Transverse colon (tissue), 4 donors: ENCODE measurements around the gene ETHE1. TPM values are rescaled to one million over a fixed set of nuclear protein-coding genes. Genes with fewer than 3 reads are reported as not detected.

Experiments used
- DNase-seq: peaks from one replicate; pipeline ENCODE4 v3.0.0-alpha.2; 2019
- H3K27ac ChIP-seq, 4 donors: fragments of 200-600 bp; sonication (generic); 2 replicates each; pipeline ENCODE4 v1.5.1; 2016 to 2018; ENCODE audit warnings: inconsistent platforms in 4 of 4
- H3K27me3 ChIP-seq: fragments of 200-600 bp; sonication (generic); 2 replicates; pipeline ENCODE4 v1.5.1; 2017; ENCODE audit warnings: inconsistent platforms
- H3K36me3 ChIP-seq, 4 donors: fragments of 200-600 bp; sonication (generic); 2 replicates each; pipeline ENCODE4 v1.5.1; 2017 to 2019; ENCODE audit warnings: inconsistent platforms in 4 of 4
- H3K4me1 ChIP-seq, 4 donors: fragments of 200-600 bp; sonication (generic); 2 replicates each; pipeline ENCODE4 v1.5.1; 2017 to 2020; ENCODE audit warnings: inconsistent platforms in 4 of 4
- H3K4me3 ChIP-seq, 4 donors: fragments of 200-600 bp; sonication (generic); 1 replicate in 1 of 4; 2 replicates in 3 of 4; pipeline versions ENCODE4 v1.5.1 to v1.6.1; 2017 to 2019; ENCODE audit warnings: inconsistent platforms in 4 of 4
- H3K9me3 ChIP-seq, 2 donors: fragments of 200-600 bp; sonication (generic); 2 replicates each; pipeline ENCODE4 v1.5.1; 2017 to 2019; ENCODE audit warnings: inconsistent platforms in 2 of 2
- EP300 ChIP-seq: sonication (generic); formaldehyde crosslinking; IDR thresholded peaks from one replicate; pipeline ENCODE4 v1.6.1; 2017; ENCODE audit warnings: antibody characterized with exemption, low read depth
- POLR2A ChIP-seq: fragments of 450-650 bp; IDR thresholded peaks from one replicate; pipeline ENCODE4 v1.6.1; 2016; ENCODE audit warnings: antibody characterized with exemption, mild to moderate bottlenecking, moderate library complexity
- POLR2AphosphoS5 ChIP-seq, 3 donors: sonication (generic); formaldehyde crosslinking; IDR thresholded peaks; one replicate each; pipeline ENCODE4 v1.6.1; 2016; ENCODE audit warnings: antibody characterized with exemption in 3 of 3
- WGBS, 2 donors: methylation state at CpG; one replicate each; pipeline ENCODE4 v1.1.5; 2018; ENCODE audit warnings: low coverage in 1 of 2; 5-methylcytosine and 5-hydroxymethylcytosine counted together
- in situ Hi-C, 4 donors: fragments of 200-750 bp; cut with MboI; loops; one replicate each; pipeline versions ENCODE4 v1.15.0 to v1.15.1; 2017; ENCODE audit warnings: low sequenced_read_pairs in 3 of 4, low pct_ligation_motif_present in 1 of 4, low pct_unique_long_range_greater_than_20kb in 1 of 4
- intact Hi-C: fragments of 100-400 bp; cut with DNase I; formaldehyde crosslinking; loops from one replicate; pipeline ENCODE4 v1.15.1; 2023; ENCODE audit warnings: low total_unique reads
- total RNA-seq, 4 donors: library from RNA; depleted of rRNA; stranded (reverse); fragments of >200 nt; gene quantifications; one replicate each; pipeline ENCODE4 v1.1.0, GENCODE V29; 2016
- TF ChIP-seq, protein P1 (sequence below), 5 experiments: fragments of 200-600 bp in 3 of 5; fragments of 450-650 bp in 2 of 5; sonication (generic) in 3 of 5; IDR thresholded peaks; 1 replicate in 2 of 5; 2 replicates in 3 of 5; pipeline ENCODE4 v1.5.1; 2016 to 2017; ENCODE audit warnings: antibody characterized with exemption in 5 of 5, inconsistent platforms in 3 of 5, mild to moderate bottlenecking in 2 of 5, moderate library complexity in 1 of 5

The ETHE1 gene
- total RNA-seq, 4 donors from 2014 or later = 438 to 667 (median 458) TPM

- H3K27ac ChIP-seq = no peak overlapping the region
- in situ Hi-C loops = no loop called here
- no peak for TF ChIP-seq POLR2A
- TF ChIP-seq EP300 = no peak
- TF ChIP-seq POLR2AphosphoS5 (IDR thresholded peaks at IDR 0.05) = no peak
- TF ChIP-seq, protein P1, sequence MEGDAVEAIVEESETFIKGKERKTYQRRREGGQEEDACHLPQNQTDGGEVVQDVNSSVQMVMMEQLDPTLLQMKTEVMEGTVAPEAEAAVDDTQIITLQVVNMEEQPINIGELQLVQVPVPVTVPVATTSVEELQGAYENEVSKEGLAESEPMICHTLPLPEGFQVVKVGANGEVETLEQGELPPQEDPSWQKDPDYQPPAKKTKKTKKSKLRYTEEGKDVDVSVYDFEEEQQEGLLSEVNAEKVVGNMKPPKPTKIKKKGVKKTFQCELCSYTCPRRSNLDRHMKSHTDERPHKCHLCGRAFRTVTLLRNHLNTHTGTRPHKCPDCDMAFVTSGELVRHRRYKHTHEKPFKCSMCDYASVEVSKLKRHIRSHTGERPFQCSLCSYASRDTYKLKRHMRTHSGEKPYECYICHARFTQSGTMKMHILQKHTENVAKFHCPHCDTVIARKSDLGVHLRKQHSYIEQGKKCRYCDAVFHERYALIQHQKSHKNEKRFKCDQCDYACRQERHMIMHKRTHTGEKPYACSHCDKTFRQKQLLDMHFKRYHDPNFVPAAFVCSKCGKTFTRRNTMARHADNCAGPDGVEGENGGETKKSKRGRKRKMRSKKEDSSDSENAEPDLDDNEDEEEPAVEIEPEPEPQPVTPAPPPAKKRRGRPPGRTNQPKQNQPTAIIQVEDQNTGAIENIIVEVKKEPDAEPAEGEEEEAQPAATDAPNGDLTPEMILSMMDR (IDR thresholded peaks at IDR 0.05) = no peak
- peaks cover 0 to 10% (median 4%) of the 10 kb centered on the region in 4 donors for H3K4me1 ChIP-seq
- no peak overlapping the region for H3K4me3 ChIP-seq
- WGBS, 2 donors = 94% methylated on average over 7 of the region's 7 CpGs; no CpG with 5 or more reads in 1 of the 2 donors
- H3K36me3 ChIP-seq = peaks cover 0 to 15% (median 2%) of the 10 kb centered on the region in 4 donors
- intact Hi-C loops = no loop called here
- H3K9me3 ChIP-seq = no peaks in the 10 kb centered on the region
- no peaks in the 10 kb centered on the region for H3K27me3 ChIP-seq
- DNase-seq = no peak
These were observed 30.0 kb downstream of the ETHE1 start for GRCh38 chr19:43496960-43497359.

DNA sequence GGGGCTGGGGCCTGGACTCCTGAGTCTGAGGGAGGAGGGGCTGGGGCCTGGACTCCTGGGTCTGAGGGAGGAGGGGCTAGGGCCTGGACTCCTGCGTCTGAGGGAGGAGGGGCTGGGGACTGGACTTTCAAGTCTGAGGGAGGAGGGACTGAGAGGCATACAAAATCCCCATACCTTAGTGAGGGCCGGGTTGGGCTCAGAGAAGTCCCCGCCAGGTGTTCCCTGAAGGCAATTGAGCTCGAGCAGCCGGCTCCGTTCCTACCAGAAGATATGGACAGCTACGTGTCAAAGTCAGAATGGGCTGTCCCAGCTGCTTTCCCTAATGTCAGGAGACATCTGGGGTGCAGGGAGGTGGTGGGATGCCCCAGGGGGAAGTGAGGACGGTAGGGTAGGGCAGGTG is 31.9 kb downstream of the ETHE1 start:
- Histone ChIP-seq H3K4me1 (peaks cover 0 to 9% (median 2%) of the 10 kb centered on the region in 4 donors), H3K27ac (no peak overlapping the region), H3K27me3 (no peaks in the 10 kb centered on the region), H3K36me3 (peaks cover 0 to 15% (median 2%) of the 10 kb centered on the region in 4 donors), H3K9me3 (no peaks in the 10 kb centered on the region), H3K4me3 (no peak overlapping the region)
- 71 to 100% methylated on average over 1 to 4 of the region's 8 CpGs for WGBS, 2 donors
- DNase-seq = no peak
- intact Hi-C loops (no loop called here), in situ Hi-C loops (no loop called here)
- TF ChIP-seq POLR2A (no peak), POLR2AphosphoS5 (IDR thresholded peaks at IDR 0.05) (no peak), EP300 (no peak)
- TF ChIP-seq, protein P1 (IDR thresholded peaks at IDR 0.05) = no peak

DNA sequence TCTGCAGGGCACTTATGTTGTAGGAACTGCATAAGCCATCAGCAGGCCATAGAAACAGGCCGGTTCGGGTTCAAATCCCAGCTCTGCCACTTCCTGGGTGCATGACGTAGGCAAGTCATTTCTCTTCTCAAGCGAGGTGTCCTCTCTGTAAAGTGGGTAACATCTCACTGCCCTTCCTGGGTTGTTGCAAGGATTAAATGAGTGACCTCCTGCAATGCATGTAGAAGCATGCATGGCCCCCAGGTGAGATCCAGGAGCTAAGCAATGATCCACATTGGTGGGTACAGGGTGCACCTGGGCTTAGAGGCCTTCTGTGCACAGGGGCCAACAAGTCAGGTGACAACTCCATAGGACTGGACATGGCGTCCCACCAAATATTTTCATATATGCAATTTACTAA is 36.2 kb downstream of the ETHE1 start:
- peaks cover 0 to 4% (median 0%) of the 10 kb centered on the region in 4 donors for H3K36me3 ChIP-seq
- H3K27me3 ChIP-seq = no peaks in the 10 kb centered on the region
- 83 to 89% methylated on average over 3 to 5 of the region's 5 CpGs for WGBS, 2 donors
- TF ChIP-seq, protein P1 (IDR thresholded peaks at IDR 0.05) = no peak
- TF ChIP-seq POLR2A = no peak
- TF ChIP-seq POLR2AphosphoS5 (IDR thresholded peaks at IDR 0.05) = no peak
- no peak for TF ChIP-seq EP300
- H3K27ac ChIP-seq = no peak overlapping the region
- in situ Hi-C loops = no loop called here
- H3K4me3 ChIP-seq = no peak overlapping the region
- no peaks in the 10 kb centered on the region for H3K9me3 ChIP-seq
- H3K4me1 ChIP-seq = no peaks in the 10 kb centered on the region
- intact Hi-C loops = no loop called here
- DNase-seq = no peak

GRCh38 chr19:43489979-43490599 is 36.9 kb downstream of the ETHE1 start:
- H3K27me3 ChIP-seq = no peaks in the 10 kb centered on the region
- no peak for DNase-seq
- no peaks in the 10 kb centered on the region for H3K36me3 ChIP-seq
- H3K27ac ChIP-seq = no peak overlapping the region
- no peaks in the 10 kb centered on the region for H3K9me3 ChIP-seq
- no peaks in the 10 kb centered on the region for H3K4me1 ChIP-seq
- in situ Hi-C loops = no loop called here
- TF ChIP-seq, protein P1 (IDR thresholded peaks at IDR 0.05) = no peak
- TF ChIP-seq EP300 = no peak
- TF ChIP-seq POLR2AphosphoS5 (IDR thresholded peaks at IDR 0.05) = no peak
- no peak for TF ChIP-seq POLR2A
- intact Hi-C loops = no loop called here
- H3K4me3 ChIP-seq = no peak overlapping the region
- 91 to 96% methylated on average over 7 of the region's 7 CpGs for WGBS, 2 donors
